Left lung (tissue), 10 donors: Measurements from ENCODE around the gene RIC3. TPM values are rescaled to one million over a fixed set of nuclear protein-coding genes. Genes with fewer than 3 reads are reported as not detected.
A peak's percentile ranks its signal among the peaks of the same experiment; 100 is the strongest.
"Not testable (repeated sequence)": the region's sequence is repeated elsewhere in the genome, so short reads cannot be mapped to it uniquely, and the experiment has no call there.

Source experiments
- ATAC-seq: fragments of 200-7000 bp; cut with Tn5 transposase; one replicate; pipeline ENCODE4 v1.9.1; 2020; ENCODE audit warnings: moderate library complexity
- DNase-seq, 4 donors: peaks; one replicate each; pipeline ENCODE4 v3.0.0-alpha.2; 2013 to 2020
- H3K27ac ChIP-seq, 2 donors: fragments of 200-600 bp; sonication (generic) in 1 of 2; one replicate each; pipeline versions ENCODE4 v1.5.0 to v1.8.0; 2020 to 2021
- H3K27me3 ChIP-seq, 2 donors: fragments of 200-600 bp; sonication (generic) in 1 of 2; one replicate each; pipeline versions ENCODE4 v1.5.0 to v1.8.0; 2020 to 2021
- H3K36me3 ChIP-seq, 2 donors: fragments of 200-600 bp; sonication (generic) in 1 of 2; one replicate each; pipeline versions ENCODE4 v1.5.0 to v1.8.0; 2020 to 2021
- H3K4me1 ChIP-seq, 2 donors: fragments of 200-600 bp; one replicate each; pipeline ENCODE4 v1.8.0; 2021
- H3K4me3 ChIP-seq, 2 donors: fragments of 200-600 bp; sonication (generic) in 1 of 2; one replicate each; pipeline versions ENCODE4 v1.5.0 to v1.8.0; 2020 to 2021; ENCODE audit warnings: mild to moderate bottlenecking in 1 of 2
- H3K9me3 ChIP-seq, 2 donors: fragments of 200-600 bp; sonication (generic) in 1 of 2; one replicate each; pipeline versions ENCODE4 v1.5.0 to v1.8.0; 2020 to 2021
- intact Hi-C, 2 donors: fragments of 100-400 bp; cut with DNase I; formaldehyde crosslinking; loops; one replicate each; pipeline versions ENCODE4 v1.11.2 to v1.14.2; 2022
- polyA plus RNA-seq, 6 donors: library from polyadenylated mRNA; unstranded; fragments of 120-200 nt; gene quantifications; one replicate each; pipeline ENCODE4 v1.2.1, GENCODE V29; 2013; ENCODE audit not compliant: insufficient read length in 6 of 6
- total RNA-seq, 2 donors: library from RNA; stranded (reverse); fragmentation: NEBNext Ultra II Directional; extraction: Animal tissue kit (Norgen Biotek cat#: 25700); gene quantifications; one replicate each; pipeline ENCODE4 v1.2.1, GENCODE V29; 2021
- TF ChIP-seq, protein P1 (sequence below), 2 donors: fragments of 200-600 bp; sonication (generic) in 1 of 2; IDR thresholded peaks; one replicate each; pipeline versions ENCODE4 v1.5.0 to v1.8.0; 2021; ENCODE audit warnings: antibody characterized with exemption in 2 of 2
- donor health status: DM: no; HTN: yes; CAD: no.
- donor health status: DM: no; HTN: no; CAD: no.

RIC3 gene
- total and polyA plus RNA-seq, 8 donors: 2.2 to 8.6 (median 3.2) TPM

DNA sequence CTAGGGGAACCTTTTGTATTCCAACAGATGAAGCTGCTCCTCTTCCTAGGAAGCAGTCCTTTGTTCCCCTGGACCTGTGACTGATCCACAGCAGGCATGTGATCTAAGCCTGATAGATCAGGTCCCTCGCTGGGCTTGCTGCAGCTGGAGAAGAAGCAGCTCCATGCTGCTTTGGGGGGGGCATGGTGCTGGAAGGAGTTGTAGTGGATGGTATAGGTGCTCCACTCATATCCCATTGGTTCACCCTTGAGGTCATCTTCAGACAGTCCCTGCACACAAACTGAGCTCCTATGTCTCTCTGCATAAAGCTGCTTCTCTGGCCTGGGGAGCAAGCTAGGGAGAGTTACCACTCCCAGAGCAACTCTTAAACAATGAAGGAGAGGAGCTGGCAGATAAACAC, 9.5 kb upstream of the RIC3 start:
- Histone ChIP-seq H3K4me1 (no peaks in the 10 kb centered on the region), H3K36me3 (no peaks in the 10 kb centered on the region), H3K27me3 (peaks cover 0 to 3% of the 10 kb centered on the region in 2 donors), H3K9me3 (no peaks in the 10 kb centered on the region), H3K27ac (no peak overlapping the region), H3K4me3 (no peak overlapping the region)
- TF ChIP-seq, protein P1, sequence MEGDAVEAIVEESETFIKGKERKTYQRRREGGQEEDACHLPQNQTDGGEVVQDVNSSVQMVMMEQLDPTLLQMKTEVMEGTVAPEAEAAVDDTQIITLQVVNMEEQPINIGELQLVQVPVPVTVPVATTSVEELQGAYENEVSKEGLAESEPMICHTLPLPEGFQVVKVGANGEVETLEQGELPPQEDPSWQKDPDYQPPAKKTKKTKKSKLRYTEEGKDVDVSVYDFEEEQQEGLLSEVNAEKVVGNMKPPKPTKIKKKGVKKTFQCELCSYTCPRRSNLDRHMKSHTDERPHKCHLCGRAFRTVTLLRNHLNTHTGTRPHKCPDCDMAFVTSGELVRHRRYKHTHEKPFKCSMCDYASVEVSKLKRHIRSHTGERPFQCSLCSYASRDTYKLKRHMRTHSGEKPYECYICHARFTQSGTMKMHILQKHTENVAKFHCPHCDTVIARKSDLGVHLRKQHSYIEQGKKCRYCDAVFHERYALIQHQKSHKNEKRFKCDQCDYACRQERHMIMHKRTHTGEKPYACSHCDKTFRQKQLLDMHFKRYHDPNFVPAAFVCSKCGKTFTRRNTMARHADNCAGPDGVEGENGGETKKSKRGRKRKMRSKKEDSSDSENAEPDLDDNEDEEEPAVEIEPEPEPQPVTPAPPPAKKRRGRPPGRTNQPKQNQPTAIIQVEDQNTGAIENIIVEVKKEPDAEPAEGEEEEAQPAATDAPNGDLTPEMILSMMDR (IDR thresholded peaks at IDR 0.05): no peak
- intact Hi-C loops: no loop called here
- ATAC-seq (no peak), DNase-seq (no peak)

DNA sequence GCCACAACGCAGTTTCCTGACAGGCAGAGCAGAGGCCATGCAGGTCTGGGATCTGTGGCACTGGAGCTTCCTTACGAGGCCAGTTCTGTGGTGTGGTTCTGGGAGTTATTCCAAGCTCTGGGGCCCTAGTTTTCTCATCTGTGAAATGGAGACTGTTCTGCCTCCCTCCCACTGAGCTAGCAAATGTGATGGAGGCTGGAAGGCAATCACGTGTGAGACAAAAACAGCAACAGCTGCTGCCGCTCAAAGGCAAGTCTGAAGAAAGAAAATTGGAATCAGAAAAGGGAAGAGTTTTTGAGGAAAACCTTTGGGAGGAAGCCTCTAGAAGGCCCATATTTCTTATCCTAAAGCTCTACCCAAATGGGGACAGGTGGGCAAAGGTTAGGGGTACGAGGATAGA, 8.3 kb upstream of the RIC3 start:
- TF ChIP-seq, protein P1 (IDR thresholded peaks at IDR 0.05): no peak
- Histone ChIP-seq H3K27me3 (peaks cover 0 to 4% of the 10 kb centered on the region in 2 donors), H3K27ac (no peak overlapping the region), H3K9me3 (no peaks in the 10 kb centered on the region), H3K36me3 (no peaks in the 10 kb centered on the region), H3K4me1 (no peaks in the 10 kb centered on the region), H3K4me3 (no peak overlapping the region)
- peak in 1 of 4 donors; percentile 34 for DNase-seq
- ATAC-seq: no peak
- intact Hi-C loops: no loop called here

GRCh38 chr11:8167796-8168195, 1.0 kb downstream of the RIC3 start:
- TF ChIP-seq, protein P1 (IDR thresholded peaks at IDR 0.05): no peak
- Histone ChIP-seq H3K9me3 (no peaks in the 10 kb centered on the region), H3K4me1 (no peaks in the 10 kb centered on the region), H3K27ac (no peak overlapping the region), H3K36me3 (no peaks in the 10 kb centered on the region), H3K4me3 (peak overlapping the region in 1 of 2 donors; percentile 42), H3K27me3 (peaks cover 34 to 78% of the 10 kb centered on the region in 2 donors)
- intact Hi-C loops: no loop called here
- peak; percentile 44 for ATAC-seq
- no peak for DNase-seq

DNA sequence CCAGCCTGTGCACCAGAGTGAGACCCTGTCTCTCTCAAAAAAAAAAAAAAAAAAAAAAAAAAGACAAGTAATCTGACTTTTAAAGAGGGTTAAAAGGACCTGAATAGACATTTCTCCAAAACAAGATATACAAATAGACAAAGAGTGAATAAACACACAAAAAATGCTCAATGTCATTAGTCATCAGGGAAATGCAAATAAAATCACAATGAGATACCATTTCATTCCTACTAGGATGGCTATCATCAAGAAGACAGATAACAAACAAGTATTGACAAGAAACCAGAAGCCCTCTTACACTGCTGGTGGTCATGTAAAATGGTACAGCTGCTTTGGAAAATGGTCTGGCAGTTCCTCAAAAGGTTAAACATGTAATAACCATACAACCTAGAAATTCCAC, 4.1 kb downstream of the RIC3 start:
- Histone ChIP-seq H3K4me3 (no peak overlapping the region), H3K27me3 (peaks cover 21 to 56% of the 10 kb centered on the region in 2 donors), H3K9me3 (no peaks in the 10 kb centered on the region), H3K36me3 (no peaks in the 10 kb centered on the region), H3K27ac (no peak overlapping the region), H3K4me1 (no peaks in the 10 kb centered on the region)
- DNase-seq (no peak), ATAC-seq (no peak)
- intact Hi-C loops: no loop called here
- TF ChIP-seq, protein P1 (IDR thresholded peaks at IDR 0.05): no peak

GRCh38 chr11:8161627-8162304, 7.1 kb downstream of the RIC3 start:
- H3K4me1 ChIP-seq, H3K4me3 ChIP-seq, DNase-seq, intact Hi-C loops, ATAC-seq, H3K9me3 ChIP-seq, H3K27ac ChIP-seq, H3K36me3 ChIP-seq: not testable (repeated sequence)
- peaks cover 0 to 27% of the 10 kb centered on the region in 2 donors for H3K27me3 ChIP-seq

DNA sequence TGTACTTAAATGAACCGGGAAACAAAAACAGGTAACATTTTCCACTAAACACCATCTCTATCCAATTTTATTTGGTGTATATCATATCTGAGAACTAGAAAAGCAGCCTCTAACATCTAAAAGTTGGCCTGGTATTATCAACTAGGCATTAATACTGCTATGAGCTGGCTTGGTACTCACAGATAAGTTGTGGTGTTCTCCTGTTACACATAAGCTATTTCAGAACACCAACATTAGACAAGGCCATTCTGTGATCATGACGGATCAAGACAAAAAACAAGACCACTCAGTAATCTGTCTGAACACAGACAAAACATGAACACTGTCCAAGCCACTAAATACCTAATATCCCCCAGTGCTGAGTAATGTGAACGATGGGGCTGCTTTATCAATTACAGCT, 11.9 kb downstream of the RIC3 start:
- TF ChIP-seq, protein P1 (IDR thresholded peaks at IDR 0.05): no peak

More for the DNA sequence above, 11.9 kb downstream of the RIC3 start:
- Histone ChIP-seq H3K4me3 (no peak overlapping the region), H3K27ac (no peak overlapping the region), H3K9me3 (no peaks in the 10 kb centered on the region), H3K27me3 (no peaks in the 10 kb centered on the region), H3K36me3 (no peaks in the 10 kb centered on the region), H3K4me1 (no peaks in the 10 kb centered on the region)
- no peak for DNase-seq
- no peak for ATAC-seq
- intact Hi-C loops: no loop called here
